ENCODE data around the gene TYSND1. TPM values are rescaled to one million over a fixed set of nuclear protein-coding genes. Genes with fewer than 3 reads are reported as not detected.

Gene TYSND1
- total RNA-seq, 1 donor from 2014 or later: 11.9 TPM

DNA sequence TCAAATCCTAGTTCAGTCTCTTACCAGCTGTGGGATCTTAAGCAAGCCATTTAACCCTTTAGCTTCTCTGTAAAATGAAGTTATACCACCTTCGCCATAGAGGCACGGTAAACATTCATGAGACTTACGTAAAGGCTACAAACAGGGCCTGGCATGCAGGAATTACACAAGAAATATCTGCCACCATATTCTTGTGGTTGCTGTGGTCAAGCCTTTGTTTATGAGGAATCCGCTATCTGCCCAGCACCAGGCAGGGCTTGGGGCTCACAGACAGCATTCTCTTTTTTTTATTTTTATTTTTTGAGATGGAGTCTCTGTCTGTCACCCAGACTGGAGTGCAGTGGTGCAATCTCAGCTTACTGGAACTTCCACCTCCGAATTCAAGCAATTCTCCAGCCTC is 23.8 kb downstream of the TYSND1 start:
- DNase-seq (ENCODE audit: low read depth): no peak
- Histone ChIP-seq H3K36me3 (ENCODE audit: control insufficient read depth, insufficient read depth, low read length) (no peaks in the 10 kb centered on the region), H3K27me3 (ENCODE audit: control insufficient read depth, insufficient read depth, low read length) (no peaks in the 10 kb centered on the region), H3K4me3 (ENCODE audit: low read depth, low read length) (no peak overlapping the region)
- TF ChIP-seq CTCF (IDR thresholded peaks at IDR 0.05; ENCODE audit: insufficient read depth, low read length, poor library complexity, severe bottlenecking): no peak

DNA sequence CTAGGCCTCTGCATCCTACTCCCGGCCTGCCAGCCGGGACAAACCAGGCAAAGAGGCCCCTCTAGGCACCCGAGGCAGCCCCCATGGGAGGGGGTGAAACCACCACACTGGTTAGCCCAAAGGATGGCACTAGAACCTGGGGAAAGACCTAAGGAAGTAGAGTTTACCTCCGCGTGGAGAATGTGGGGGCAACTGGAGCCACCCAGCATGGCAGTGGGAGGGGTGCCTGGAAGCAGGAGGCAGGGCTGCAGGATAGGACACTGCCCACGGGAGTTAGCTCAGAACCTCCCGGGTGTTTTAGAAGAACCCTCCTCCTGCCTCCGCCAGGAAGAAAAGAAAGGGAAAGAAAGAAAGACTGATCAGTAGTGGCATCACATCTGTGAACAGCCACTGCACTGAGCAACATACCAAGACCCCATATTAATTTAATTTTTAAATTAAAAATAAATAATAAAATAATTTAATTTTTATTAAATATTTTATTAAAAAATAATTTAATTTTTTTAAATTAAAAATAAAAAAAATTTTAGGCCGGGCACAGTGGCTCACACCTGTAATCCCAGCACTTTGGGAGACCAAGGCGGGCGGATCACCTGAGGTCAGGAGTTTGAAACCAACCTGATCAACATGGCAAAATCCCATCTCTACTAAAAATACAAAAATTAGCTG is 25.1 kb downstream of the TYSND1 start:
- Histone ChIP-seq H3K4me3 (ENCODE audit: low read depth, low read length) (no peak overlapping the region), H3K27me3 (ENCODE audit: control insufficient read depth, insufficient read depth, low read length) (no peaks in the 10 kb centered on the region), H3K36me3 (ENCODE audit: control insufficient read depth, insufficient read depth, low read length) (no peaks in the 10 kb centered on the region)
- DNase-seq (ENCODE audit: low read depth): no peak
- TF ChIP-seq CTCF (IDR thresholded peaks at IDR 0.05; ENCODE audit: insufficient read depth, low read length, poor library complexity, severe bottlenecking): no peak

- Histone ChIP-seq H3K27me3 (ENCODE audit: control insufficient read depth, insufficient read depth, low read length) (no peaks in the 10 kb centered on the region), H3K4me3 (ENCODE audit: low read depth, low read length) (no peak overlapping the region), H3K36me3 (ENCODE audit: control insufficient read depth, insufficient read depth, low read length) (no peaks in the 10 kb centered on the region)
- TF ChIP-seq CTCF (IDR thresholded peaks at IDR 0.05; ENCODE audit: insufficient read depth, low read length, poor library complexity, severe bottlenecking): no peak
- DNase-seq (ENCODE audit: low read depth): no peak
Observed at GRCh38 chr10:70120417-70120816, 26.1 kb downstream of the TYSND1 start.

GRCh38 chr10:70119623-70120022 is 26.9 kb downstream of the TYSND1 start:
- Histone ChIP-seq H3K36me3 (ENCODE audit: control insufficient read depth, insufficient read depth, low read length) (no peaks in the 10 kb centered on the region), H3K4me3 (ENCODE audit: low read depth, low read length) (no peak overlapping the region), H3K27me3 (ENCODE audit: control insufficient read depth, insufficient read depth, low read length) (no peaks in the 10 kb centered on the region)
- TF ChIP-seq CTCF (IDR thresholded peaks at IDR 0.05; ENCODE audit: insufficient read depth, low read length, poor library complexity, severe bottlenecking): no peak
- no peak for DNase-seq (ENCODE audit: low read depth)

- Histone ChIP-seq H3K4me3 (ENCODE audit: low read depth, low read length) (no peak overlapping the region), H3K27me3 (ENCODE audit: control insufficient read depth, insufficient read depth, low read length) (no peaks in the 10 kb centered on the region), H3K36me3 (ENCODE audit: control insufficient read depth, insufficient read depth, low read length) (no peaks in the 10 kb centered on the region)
- no peak for TF ChIP-seq CTCF (IDR thresholded peaks at IDR 0.05; ENCODE audit: insufficient read depth, low read length, poor library complexity, severe bottlenecking)
- no peak for DNase-seq (ENCODE audit: low read depth)
Observed at GRCh38 chr10:70119197-70119596, 27.3 kb downstream of the TYSND1 start.

GRCh38 chr10:70118196-70118595 is 28.3 kb downstream of the TYSND1 start:
- no peak for DNase-seq (ENCODE audit: low read depth)
- Histone ChIP-seq H3K27me3 (ENCODE audit: control insufficient read depth, insufficient read depth, low read length) (no peaks in the 10 kb centered on the region), H3K4me3 (ENCODE audit: low read depth, low read length) (no peak overlapping the region), H3K36me3 (ENCODE audit: control insufficient read depth, insufficient read depth, low read length) (no peaks in the 10 kb centered on the region)
- TF ChIP-seq CTCF (IDR thresholded peaks at IDR 0.05; ENCODE audit: insufficient read depth, low read length, poor library complexity, severe bottlenecking): no peak

Measured in kidney epithelial cell (primary cell).